GM19193 (cell line): ENCODE results near the gene LAMTOR4.

Experiments used
- POLR2A ChIP-seq: IDR thresholded peaks from 4 replicates; pipeline ENCODE4 v1.6.1; 2011; ENCODE audit not compliant: insufficient read depth, insufficient read length; ENCODE audit errors: extremely low read depth

LAMTOR4 gene

DNA sequence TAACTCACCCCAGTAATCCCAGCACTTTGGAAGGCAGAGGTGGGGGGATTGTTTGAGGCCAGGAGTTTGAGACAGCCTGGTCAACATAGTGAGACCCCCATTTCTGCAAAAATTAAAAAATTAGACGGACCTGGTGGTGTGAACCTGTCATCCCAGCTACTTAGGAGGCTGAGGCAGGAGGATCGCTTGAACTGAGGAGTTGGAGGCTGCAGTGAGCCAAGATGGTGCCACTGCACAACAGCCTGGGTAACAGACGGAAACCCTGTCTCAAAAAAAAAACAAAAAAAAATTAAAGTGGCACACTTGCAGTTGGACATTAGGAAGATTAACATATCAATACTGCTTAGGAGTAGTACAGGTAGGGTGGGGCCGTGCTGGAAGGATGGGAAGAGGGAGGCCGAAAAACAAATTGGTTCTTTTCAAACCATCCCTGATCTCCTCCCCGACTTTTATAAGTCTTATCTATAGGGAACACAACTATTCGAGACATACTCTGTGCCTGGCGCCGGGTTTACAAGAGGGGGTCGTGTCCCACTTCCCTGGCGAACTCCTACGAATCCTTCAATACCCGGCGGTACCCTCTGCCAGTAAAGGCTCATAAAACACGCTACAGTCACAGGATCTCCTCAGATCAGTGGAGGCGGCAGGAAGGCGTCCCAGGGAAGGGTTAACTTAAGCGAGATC is 30.2 kb upstream of the LAMTOR4 start:
- no peak for TF ChIP-seq POLR2A

DNA sequence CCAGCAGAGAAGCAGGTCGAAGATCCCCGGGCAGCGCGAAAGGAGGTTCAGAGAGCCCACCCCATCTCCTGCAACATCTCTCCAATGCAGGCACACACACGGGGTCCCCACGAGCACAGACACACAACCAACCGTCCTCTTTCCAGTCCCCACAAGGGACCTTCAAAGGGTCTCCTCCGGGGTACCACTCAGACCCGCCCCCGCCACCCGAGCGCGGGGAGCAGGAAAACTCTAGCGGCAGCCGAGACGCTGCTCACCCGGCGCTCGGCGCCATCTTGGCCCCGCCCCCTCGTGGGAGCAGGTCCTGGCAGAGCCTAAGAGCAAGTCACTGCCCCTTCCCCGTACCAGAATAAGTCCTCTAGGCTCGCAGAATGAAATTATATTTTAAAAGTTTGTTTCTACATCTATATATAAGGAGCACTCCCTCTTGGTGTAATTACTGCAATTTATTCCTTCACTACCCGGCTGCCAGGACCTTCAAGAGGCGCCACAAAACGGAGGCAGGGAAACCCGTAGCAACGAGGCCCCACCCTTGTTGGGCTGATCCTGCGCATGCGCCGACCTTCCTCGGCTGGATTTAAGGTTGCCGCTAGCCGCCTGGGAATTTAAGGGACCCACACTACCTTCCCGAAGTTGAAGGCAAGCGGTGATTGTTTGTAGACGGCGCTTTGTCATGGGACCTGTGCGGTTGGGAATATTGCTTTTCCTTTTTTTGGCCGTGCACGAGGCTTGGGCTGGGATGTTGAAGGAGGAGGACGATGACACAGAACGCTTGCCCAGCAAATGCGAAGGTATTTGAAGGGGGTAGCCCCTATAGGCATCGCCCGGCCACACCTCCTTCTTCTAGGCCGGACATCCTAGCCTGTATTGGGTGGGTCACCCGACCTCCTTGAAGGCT is 29.4 kb upstream of the LAMTOR4 start, which contains the start of the genes CNPY4 and TAF6:
Gene CNPY4 (plus strand): TSS at position 563 of the 898 bp plus-strand sequence. CDS start 111 bp downstream, at position 674.
Gene TAF6 (minus strand): TSS at position 287 of the 898 bp plus-strand sequence. CDS start 5,149 bp downstream, outside the sequence.
- TF ChIP-seq POLR2A, result peak; percentile 88

DNA sequence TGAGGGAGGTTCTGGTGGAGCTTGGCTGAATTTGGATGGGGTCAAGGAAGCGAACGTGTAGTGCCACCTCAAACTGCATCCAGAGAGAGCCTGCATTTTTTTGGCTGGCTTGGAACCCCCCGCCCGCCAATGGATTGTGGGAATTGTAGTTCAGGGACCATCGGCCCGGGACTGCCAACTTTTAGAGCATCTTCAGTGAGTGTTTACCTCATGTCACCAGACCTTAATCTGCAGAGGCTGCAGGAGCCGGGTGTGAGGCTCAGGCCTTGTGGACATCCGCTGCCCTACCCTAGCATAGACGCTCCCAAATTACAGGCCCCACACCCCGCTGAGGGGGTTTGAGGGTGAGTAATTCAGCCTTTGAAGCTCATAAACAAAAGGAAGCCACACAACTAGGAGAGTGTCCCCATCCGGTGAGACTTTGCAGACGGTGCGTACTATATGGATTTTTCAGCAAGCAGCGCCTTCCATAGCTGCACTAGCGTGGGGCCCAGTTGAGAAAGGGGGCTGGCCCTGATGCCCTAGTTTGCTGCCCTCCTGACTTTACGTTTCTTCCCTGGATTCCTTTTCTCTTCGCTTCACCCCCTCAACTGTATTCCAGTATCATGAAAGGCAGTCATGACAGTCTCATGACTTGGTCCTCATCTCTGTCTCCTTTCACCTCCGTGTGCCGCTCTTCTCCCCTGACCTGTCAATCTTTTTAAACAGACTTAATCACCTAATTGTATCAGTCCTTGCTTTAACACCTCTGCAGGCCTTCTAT is 28.6 kb upstream of the LAMTOR4 start:
- TF ChIP-seq POLR2A, result no peak

DNA sequence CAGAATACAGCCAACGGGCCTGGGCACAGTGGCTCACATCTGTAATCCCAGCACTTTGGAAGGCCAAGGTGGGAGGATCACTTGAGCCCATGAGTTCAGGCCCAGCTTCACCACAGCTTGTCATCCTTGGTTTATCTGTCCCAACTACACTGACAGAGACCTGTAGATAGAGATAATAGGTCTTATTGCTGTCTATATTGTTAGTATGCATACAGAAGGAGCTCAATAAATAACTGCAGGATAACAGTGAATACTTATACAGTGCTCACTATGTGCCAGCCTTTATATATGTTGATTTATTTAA is 28.0 kb upstream of the LAMTOR4 start:
- TF ChIP-seq POLR2A, result no peak

- TF ChIP-seq POLR2A, result no peak
These were observed 26.7 kb upstream of the LAMTOR4 start for GRCh38 chr7:100122067-100122466.

GRCh38 chr7:100122568-100122967 is 26.1 kb upstream of the LAMTOR4 start:
- TF ChIP-seq POLR2A, result no peak

- TF ChIP-seq POLR2A, result no peak
These were observed 24.2 kb upstream of the LAMTOR4 start for GRCh38 chr7:100124301-100125230.

GRCh38 chr7:100126239-100126930 is 22.3 kb upstream of the LAMTOR4 start:
- no peak for TF ChIP-seq POLR2A

DNA sequence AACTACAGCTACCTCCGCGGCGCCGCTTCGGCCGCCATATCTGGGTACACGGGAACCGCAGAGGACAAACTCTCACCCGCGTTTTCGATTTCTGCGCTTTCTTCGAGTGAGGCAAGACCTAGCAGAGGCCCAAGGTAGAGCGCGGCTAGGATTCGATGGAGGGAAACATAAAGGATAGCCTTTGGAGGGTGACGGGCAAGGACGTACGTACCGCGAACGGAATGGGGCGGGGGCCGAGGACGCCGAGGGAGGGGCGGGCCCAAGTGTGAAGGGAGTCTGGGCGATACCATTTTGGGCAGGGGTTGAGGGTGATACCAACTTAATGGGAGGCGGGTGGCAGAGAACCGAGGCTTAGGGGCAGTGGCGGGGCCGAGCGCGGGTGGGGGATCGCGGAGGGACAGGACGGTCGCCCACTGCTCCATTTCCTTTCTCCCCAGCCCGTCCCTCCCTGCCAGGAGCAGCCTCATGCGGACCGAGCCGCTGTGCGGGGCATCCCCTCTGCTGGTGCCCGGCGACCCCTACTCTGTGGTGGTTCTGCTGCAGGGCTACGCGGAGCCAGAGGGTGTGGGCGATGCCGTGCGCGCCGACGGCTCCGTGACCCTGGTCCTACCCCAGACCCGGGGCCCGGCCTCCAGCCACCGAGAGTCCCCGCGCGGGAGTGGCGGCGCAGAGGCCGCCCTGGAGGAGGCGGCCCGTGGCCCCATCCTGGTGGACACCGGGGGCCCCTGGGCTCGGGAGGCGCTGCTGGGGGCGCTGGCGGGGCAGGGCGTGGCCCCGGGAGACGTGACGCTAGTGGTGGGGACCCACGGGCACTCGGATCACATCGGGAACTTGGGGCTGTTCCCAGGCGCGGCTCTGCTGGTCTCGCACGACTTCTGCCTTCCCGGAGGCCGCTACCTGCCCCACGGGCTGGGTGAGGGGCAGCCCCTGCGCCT is 21.5 kb upstream of the LAMTOR4 start, which contains the start of gene MBLAC1:
Gene MBLAC1 (plus strand): TSS at position 37 of the 935 bp plus-strand sequence. CDS start 429 bp downstream, at position 466.
- TF ChIP-seq POLR2A, result peak; percentile 87

DNA sequence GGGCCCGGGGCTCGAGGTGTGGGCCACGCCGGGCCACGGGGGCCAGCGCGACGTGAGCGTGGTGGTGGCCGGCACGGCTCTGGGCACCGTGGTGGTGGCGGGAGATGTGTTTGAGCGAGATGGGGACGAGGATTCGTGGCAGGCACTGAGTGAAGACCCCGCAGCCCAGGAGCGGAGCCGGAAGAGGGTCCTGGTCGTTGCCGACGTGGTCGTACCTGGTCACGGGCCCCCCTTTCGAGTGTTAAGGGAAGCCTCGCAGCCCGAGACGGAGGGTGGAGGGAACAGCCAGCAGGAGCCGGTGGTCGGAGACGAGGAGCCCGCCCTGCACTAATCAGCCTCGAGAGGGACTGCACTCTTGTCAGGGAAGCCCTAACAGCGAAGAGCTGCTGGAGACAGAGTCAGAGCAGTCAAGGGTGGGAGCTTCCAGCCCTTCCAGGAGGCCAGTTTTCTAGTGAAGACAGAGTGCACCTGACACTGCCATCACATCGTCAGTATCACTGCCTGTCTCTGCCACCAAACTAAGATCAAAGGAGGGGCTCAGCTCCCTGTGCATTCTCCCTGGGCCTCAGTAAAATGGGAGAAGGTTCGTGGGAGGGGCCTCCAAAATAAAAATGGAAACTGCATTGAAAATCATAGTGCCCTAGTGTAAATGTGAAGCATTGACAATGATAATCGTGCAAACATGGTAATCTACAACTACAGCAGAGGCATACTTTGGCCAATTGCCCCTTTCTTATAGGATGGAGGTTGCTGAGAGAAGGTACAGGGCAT is 20.7 kb upstream of the LAMTOR4 start:
- TF ChIP-seq POLR2A, result no peak

DNA sequence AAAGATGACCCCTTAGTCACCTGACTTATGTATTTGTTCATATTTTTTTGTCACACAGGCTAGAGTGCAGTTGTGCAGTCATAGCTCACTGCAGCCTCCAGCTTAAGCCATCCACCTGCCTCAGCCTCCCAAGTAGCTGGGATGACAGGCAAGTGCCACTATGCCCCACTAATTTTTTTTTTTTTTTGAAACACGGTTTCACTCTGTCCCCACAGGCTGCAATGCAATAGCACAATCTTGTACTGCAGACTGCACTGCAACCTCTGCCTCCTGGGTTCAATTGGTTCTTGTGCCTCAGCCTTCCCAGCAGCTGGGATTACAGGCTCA is 20.1 kb upstream of the LAMTOR4 start:
- TF ChIP-seq POLR2A, result no peak

DNA sequence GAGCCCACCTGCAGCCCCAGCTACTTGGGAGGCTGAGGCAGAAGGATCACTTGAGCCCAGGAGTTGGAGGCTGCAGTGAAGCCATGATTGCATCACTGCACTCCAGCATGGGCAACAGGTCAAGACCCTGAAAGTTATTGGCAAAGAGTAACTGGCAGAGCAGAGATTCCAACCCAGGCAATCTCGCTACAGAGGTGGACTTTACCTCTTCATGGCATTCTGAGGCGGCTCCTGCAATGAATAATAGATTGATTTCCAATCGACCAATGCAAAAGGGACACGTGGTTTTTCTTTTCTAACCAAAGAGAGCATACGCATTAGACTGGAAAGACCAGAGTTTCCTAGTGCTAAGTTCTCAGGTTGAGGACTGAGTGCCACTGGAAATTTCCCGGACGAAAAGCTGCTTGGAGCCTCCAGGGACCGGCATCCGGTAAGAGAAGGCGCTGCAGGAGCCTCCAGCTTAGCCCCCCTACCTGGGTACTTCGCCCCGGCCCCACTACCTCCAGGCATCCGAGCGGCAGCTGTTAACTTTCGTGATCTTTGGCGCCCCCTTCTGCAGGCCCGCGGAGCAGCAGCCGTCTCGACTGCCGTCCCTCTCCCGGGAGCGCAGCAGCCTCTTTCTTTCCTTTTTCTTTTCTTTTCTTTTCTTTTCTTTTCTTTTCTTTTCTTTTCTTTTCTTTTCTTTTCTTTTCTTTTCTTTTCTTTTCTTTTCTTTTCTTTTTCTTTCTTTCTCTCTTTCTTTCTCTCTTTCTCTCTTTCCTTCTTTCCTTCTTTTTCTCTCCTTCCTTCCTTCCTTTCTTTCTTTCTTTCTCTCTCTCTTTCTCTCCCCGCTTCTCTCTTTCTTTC is 17.9 kb upstream of the LAMTOR4 start:
- no peak for TF ChIP-seq POLR2A
